H54 (cell line): Measurements from ENCODE around the gene SOX12.
A peak's percentile ranks its signal among the peaks of the same experiment; 100 is the strongest.

ENCODE experiments used
- DNase-seq: peaks from one replicate; pipeline ENCODE4 v3.0.0; 2011; ENCODE audit warnings: low spot score, mixed read lengths; ENCODE audit not compliant: insufficient read length
- FAIRE-seq: peaks from 3 replicates; lab custom pipeline; 2011; peaks lifted over from hg19 to GRCh38; lab: Jason Lieb, UNC
- POLR2A ChIP-seq: IDR thresholded peaks from 2 replicates; pipeline ENCODE4 v1.6.1; 2011; ENCODE audit warnings: low read depth, mild to moderate bottlenecking, low read length

Gene SOX12

GRCh38 chr20:312866-313265 lies 12.5 kb upstream of the SOX12 start:
- DNase-seq (no peak), FAIRE-seq (no peak)
- no peak for TF ChIP-seq POLR2A

GRCh38 chr20:313402-313801 lies 11.9 kb upstream of the SOX12 start:
- DNase-seq: no peak
- no peak for TF ChIP-seq POLR2A
- FAIRE-seq: no peak

GRCh38 chr20:313948-314347 lies 11.4 kb upstream of the SOX12 start:
- DNase-seq (no peak), FAIRE-seq (no peak)
- no peak for TF ChIP-seq POLR2A

GRCh38 chr20:316316-317068 lies 8.9 kb upstream of the SOX12 start:
- no peak for FAIRE-seq

GRCh38 chr20:324177-325044 lies 941 bp upstream of the SOX12 start:
- peak; percentile 90 for DNase-seq
- no peak for FAIRE-seq
- TF ChIP-seq POLR2A: peak; percentile 82

More at GRCh38 chr20:316316-317068, 8.9 kb upstream of the SOX12 start:
- DNase-seq: no peak
- no peak for TF ChIP-seq POLR2A

- DNase-seq (no peak), FAIRE-seq (no peak)
- TF ChIP-seq POLR2A: peak; percentile 0; the same call in 1 of the 2 replicates
Observed at GRCh38 chr20:325889-326644, 715 bp downstream of the SOX12 start.

- TF ChIP-seq POLR2A: 0 out of 2 replicates have a peak, but pooled peaks have one; percentile 13
- FAIRE-seq: no peak
- no peak for DNase-seq
Observed at GRCh38 chr20:326645-327185, 1.4 kb downstream of the SOX12 start.

GRCh38 chr20:327186-328026 lies 2.1 kb downstream of the SOX12 start:
- TF ChIP-seq POLR2A: no peak
- FAIRE-seq (no peak), DNase-seq (peak; percentile 76)

GRCh38 chr20:328027-328974 lies 2.9 kb downstream of the SOX12 start:
- no peak for FAIRE-seq
- no peak for DNase-seq
- TF ChIP-seq POLR2A: no peak

GRCh38 chr20:328975-329695 lies 3.8 kb downstream of the SOX12 start:
- FAIRE-seq (no peak), DNase-seq (no peak)
- TF ChIP-seq POLR2A: no peak

GRCh38 chr20:329851-330232 lies 4.5 kb downstream of the SOX12 start:
- DNase-seq: no peak
- FAIRE-seq: no peak
- TF ChIP-seq POLR2A: no peak
